Stomach smooth muscle (tissue), 2 donors: ENCODE results near the gene CFAP119.

Source experiments
- H3K27ac ChIP-seq: one replicate; pipeline ENCODE4 v1.7.0; 2013; ENCODE audit warnings: mild to moderate bottlenecking, low read length, inconsistent platforms
- H3K27me3 ChIP-seq, 2 donors: one replicate each; pipeline ENCODE4 v1.7.0; 2013; ENCODE audit warnings: low read length in 2 of 2; ENCODE audit not compliant: insufficient read depth in 2 of 2, control insufficient read depth in 1 of 2
- H3K36me3 ChIP-seq, 2 donors: one replicate each; pipeline ENCODE4 v1.7.0; 2013; ENCODE audit warnings: low read length in 2 of 2; ENCODE audit not compliant: control insufficient read depth in 2 of 2, insufficient read depth in 2 of 2
- H3K4me1 ChIP-seq: one replicate; pipeline ENCODE4 v1.7.0; 2013; ENCODE audit warnings: low read length; ENCODE audit not compliant: control insufficient read depth, insufficient read depth
- H3K4me3 ChIP-seq, 2 donors: one replicate each; pipeline ENCODE4 v1.7.0; 2013; ENCODE audit warnings: low read length in 2 of 2
- H3K9ac ChIP-seq, 2 donors: one replicate each; pipeline ENCODE4 v1.7.0; 2013; ENCODE audit warnings: low read length in 2 of 2, mild to moderate bottlenecking in 1 of 2
- H3K9me3 ChIP-seq, 2 donors: one replicate each; pipeline ENCODE4 v1.7.0; 2013; ENCODE audit warnings: low read length in 2 of 2; ENCODE audit not compliant: control insufficient read depth in 2 of 2
- donor health status: healthy.
- donor health status: Pancreatic carcinoma.

The CFAP119 gene

DNA sequence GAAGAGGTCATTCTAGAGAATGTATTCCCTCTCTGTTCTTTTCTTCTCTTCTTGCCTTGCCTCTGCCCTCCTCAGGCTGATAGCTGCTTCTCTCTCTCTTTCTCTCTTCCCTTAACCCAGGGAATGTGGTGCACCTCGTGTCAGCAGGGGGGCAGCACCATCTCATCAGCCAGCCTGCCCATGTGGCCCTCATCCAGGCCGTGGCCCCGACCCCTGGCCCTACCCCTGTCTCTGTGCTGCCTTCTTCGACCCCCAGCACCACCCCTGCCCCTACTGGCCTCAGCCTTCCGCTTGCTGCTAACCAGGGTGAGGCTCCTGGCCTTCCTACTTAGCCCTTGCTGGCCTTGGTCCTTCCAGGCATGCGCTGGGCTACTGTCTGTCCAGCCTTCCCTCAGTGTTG lies 39.4 kb downstream of the CFAP119 start:
- no peak overlapping the region for H3K27ac ChIP-seq
- H3K27me3 ChIP-seq: no peaks in the 10 kb centered on the region
- H3K4me3 ChIP-seq: no peak overlapping the region
- H3K9me3 ChIP-seq: no peaks in the 10 kb centered on the region
- no peak overlapping the region for H3K9ac ChIP-seq
- peaks cover 6% of the 10 kb centered on the region for H3K4me1 ChIP-seq
- H3K36me3 ChIP-seq: peaks cover 56 to 59% of the 10 kb centered on the region in 2 donors

DNA sequence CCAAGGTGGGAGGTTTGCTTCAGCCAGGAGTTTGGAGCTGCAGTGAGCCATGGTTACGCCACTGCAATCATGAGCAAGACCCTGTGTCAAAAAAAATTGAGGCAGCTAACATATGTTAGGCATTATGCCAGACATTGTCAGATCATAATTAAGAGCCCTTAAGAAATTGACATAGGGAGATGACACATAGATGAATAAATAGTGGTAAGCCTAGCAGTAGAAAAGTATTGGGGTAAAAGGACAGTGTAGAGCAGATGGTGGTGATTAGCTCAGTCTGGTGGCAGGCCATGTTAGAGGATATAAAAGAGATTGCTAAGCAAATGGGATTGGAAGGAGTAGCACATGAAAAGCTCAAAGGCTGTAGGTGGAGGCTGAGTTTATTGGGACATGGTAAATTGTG lies 40.3 kb downstream of the CFAP119 start:
- no peak overlapping the region for H3K4me3 ChIP-seq
- peaks cover 60 to 61% of the 10 kb centered on the region in 2 donors for H3K36me3 ChIP-seq
- no peaks in the 10 kb centered on the region for H3K27me3 ChIP-seq
- H3K9me3 ChIP-seq: no peaks in the 10 kb centered on the region
- H3K9ac ChIP-seq: no peak overlapping the region
- no peak overlapping the region for H3K27ac ChIP-seq
- peaks cover 6% of the 10 kb centered on the region for H3K4me1 ChIP-seq

DNA sequence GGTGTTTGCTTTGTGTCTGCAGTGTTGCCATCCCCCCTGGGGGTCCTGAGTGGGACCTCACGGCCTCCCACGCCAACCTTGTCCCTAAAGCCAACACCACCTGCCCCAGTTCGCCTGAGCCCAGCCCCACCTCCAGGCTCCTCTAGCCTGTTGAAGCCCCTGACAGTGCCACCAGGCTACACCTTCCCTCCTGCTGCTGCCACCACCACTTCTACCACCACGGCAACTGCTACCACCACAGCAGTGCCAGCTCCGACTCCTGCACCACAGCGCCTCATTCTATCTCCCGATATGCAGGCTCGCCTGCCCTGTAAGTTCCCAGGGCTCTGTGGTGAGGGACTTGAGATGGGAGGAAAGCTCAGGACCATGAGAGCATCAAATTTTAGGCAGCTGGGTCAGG lies 40.7 kb downstream of the CFAP119 start:
- Histone ChIP-seq H3K4me3 (no peak overlapping the region), H3K4me1 (peaks cover 6% of the 10 kb centered on the region), H3K27me3 (no peaks in the 10 kb centered on the region), H3K36me3 (peaks cover 63 to 65% of the 10 kb centered on the region in 2 donors), H3K9ac (no peak overlapping the region), H3K9me3 (no peaks in the 10 kb centered on the region), H3K27ac (no peak overlapping the region)

DNA sequence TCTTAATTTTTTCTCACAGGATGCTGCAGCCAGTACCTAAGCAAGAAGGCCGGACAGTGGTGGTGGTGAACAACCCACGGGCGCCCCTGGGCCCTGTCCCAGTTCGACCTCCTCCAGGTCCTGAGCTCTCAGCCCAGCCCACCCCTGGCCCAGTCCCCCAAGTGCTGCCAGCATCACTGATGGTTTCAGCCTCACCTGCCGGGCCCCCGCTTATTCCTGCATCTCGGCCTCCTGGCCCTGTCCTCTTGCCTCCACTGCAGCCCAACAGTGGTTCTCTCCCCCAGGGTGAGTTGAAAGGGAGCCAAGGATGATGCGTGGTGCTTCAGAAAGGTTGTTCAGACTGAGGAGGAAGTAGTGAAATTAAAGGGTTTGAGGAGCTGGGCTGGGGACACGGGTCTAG lies 41.2 kb downstream of the CFAP119 start:
- Histone ChIP-seq H3K4me1 (peaks cover 6% of the 10 kb centered on the region), H3K9me3 (no peaks in the 10 kb centered on the region), H3K36me3 (peaks cover 65 to 69% of the 10 kb centered on the region in 2 donors), H3K27ac (no peak overlapping the region), H3K4me3 (no peak overlapping the region), H3K27me3 (no peaks in the 10 kb centered on the region), H3K9ac (no peak overlapping the region)

DNA sequence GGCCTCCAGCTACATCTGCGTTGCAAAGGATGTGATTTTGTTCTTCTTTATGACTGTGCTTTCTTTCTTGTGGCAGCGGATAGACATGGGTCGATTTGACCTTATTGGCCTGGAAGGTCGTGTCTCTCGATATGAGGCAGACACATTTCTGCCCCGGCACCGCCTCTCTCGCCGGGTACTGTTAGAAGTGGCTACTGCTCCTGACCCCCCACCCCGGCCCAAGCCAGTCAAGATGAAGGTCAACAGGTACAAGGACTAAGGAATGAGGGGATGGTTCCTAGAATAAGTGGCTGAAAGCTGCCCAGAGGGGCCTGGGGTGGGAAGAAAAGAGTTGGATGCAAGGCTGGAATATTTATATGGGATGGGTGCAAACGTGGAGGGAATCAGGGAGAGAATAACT lies 41.8 kb downstream of the CFAP119 start:
- Histone ChIP-seq H3K9ac (no peak overlapping the region), H3K27ac (no peak overlapping the region), H3K4me3 (no peak overlapping the region), H3K4me1 (peaks cover 6% of the 10 kb centered on the region), H3K27me3 (no peaks in the 10 kb centered on the region), H3K36me3 (peaks cover 66 to 69% of the 10 kb centered on the region in 2 donors), H3K9me3 (no peaks in the 10 kb centered on the region)

DNA sequence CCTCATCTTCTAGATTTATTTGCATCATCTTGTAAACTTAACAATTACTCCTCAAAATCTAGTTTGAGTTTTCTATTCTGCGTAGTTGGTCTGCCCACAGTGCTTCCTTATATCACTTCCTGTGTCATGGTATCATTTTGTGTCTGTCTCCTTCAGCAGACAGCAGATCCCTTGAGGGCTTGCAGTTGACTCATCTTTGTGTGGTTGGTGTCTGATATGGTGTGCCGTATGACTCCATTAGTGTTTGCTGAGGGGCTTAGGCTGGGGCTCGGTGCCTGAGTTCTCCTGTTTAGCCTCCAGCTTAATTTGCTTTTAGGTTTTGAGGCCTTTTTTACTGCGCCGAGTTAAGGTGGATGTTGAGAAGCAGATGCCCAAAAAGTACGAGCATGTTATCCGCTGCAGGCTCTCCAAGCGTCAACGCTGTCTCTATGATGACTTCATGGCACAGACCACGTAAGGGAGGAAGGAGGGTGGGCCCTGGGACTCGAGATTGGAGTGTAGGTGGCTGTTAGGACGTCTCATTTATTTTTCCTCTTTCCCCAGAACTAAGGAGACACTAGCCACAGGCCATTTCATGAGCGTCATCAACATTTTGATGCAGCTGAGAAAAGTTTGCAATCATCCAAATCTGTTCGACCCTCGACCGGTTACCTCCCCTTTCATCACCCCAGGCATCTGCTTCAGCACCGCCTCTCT lies 46.0 kb downstream of the CFAP119 start:
- Histone ChIP-seq H3K36me3 (peaks cover 53 to 62% of the 10 kb centered on the region in 2 donors), H3K9ac (no peak overlapping the region), H3K27ac (no peak overlapping the region), H3K27me3 (no peaks in the 10 kb centered on the region), H3K9me3 (no peaks in the 10 kb centered on the region), H3K4me1 (no peaks in the 10 kb centered on the region), H3K4me3 (no peak overlapping the region)

DNA sequence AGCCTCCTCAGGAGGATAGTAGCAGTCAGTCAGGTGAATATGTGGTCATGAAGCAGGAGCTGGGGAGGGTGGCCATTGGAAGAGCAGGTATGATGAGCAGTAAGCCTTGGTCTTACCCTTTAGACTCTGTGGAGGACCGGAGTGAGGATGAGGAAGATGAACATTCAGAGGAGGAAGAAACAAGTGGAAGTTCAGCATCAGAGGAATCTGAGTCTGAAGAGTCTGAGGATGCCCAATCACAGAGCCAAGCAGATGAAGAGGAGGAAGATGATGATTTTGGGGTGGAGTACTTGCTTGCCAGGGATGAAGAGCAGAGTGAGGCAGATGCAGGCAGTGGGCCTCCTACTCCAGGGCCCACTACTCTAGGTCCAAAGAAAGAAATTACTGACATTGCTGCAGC lies 50.1 kb downstream of the CFAP119 start:
- H3K27ac ChIP-seq: no peak overlapping the region
- H3K4me1 ChIP-seq: no peaks in the 10 kb centered on the region
- H3K4me3 ChIP-seq: no peak overlapping the region
- no peaks in the 10 kb centered on the region for H3K27me3 ChIP-seq
- H3K36me3 ChIP-seq: peaks cover 70 to 84% of the 10 kb centered on the region in 2 donors
- no peaks in the 10 kb centered on the region for H3K9me3 ChIP-seq
- H3K9ac ChIP-seq: no peak overlapping the region

DNA sequence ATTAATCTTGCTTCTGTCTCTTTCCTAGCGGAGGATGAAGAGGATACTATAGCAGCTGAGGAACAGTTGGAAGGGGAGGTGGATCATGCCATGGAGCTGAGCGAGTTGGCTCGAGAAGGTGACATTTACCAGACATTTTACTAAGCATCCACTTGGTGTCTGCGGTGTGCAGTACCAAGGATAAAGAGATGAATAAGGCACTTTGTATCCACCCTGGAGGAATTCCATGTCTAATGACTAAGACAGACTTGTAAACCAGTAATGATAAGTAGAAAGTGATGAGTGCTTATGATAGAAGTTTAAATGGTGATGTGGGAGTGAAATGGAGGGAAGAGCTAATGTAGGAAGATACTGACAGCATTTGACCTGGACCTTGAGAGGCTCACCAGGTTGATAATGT lies 50.9 kb downstream of the CFAP119 start:
- H3K27ac ChIP-seq: no peak overlapping the region
- peaks cover 70 to 84% of the 10 kb centered on the region in 2 donors for H3K36me3 ChIP-seq
- no peaks in the 10 kb centered on the region for H3K27me3 ChIP-seq

More for the DNA sequence above, 50.9 kb downstream of the CFAP119 start:
- Histone ChIP-seq H3K9me3 (no peaks in the 10 kb centered on the region), H3K9ac (no peak overlapping the region), H3K4me1 (no peaks in the 10 kb centered on the region), H3K4me3 (no peak overlapping the region)
